Measurements from ENCODE around the gene KRTAP4-2. TPM values are rescaled to one million over a fixed set of nuclear protein-coding genes. Genes with fewer than 3 reads are reported as not detected.
"Not testable (repeated sequence)": the region's sequence is repeated elsewhere in the genome, so short reads cannot be mapped to it uniquely, and the experiment has no call there.

KRTAP4-2 gene
- total RNA-seq, 1 donor = not detected

GRCh38 chr17:41147531-41148204, 30.4 kb downstream of the KRTAP4-2 start:
- TF ChIP-seq CTCF (IDR thresholded peaks at IDR 0.05; ENCODE audit: insufficient read depth, low read depth, low read length) = no peak
- DNase-seq (ENCODE audit: low read depth) = no peak
- H3K4me3 ChIP-seq (ENCODE audit: low read depth, low read length) = no peak overlapping the region

DNA sequence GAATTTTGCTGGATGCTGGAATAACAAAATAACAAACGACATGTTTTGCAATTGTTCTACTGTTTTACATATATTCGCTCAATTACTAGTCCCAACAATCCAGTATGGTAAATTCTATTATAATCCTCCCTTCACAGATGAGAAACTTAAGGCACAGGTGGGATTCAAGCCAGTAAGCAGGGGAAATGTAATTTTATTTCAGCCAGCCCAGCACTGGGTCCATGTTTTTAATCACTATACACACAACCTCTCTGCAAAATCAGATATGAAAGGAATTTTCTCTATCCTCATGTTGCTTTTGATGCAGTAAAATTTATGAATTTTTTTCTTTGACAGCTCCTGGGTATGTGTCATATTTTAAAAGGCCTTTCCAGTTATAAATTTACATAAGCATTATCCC, 32.8 kb downstream of the KRTAP4-2 start:
- H3K4me3 ChIP-seq (ENCODE audit: low read depth, low read length) = no peak overlapping the region
- TF ChIP-seq CTCF (IDR thresholded peaks at IDR 0.05; ENCODE audit: insufficient read depth, low read depth, low read length) = no peak
- no peak for DNase-seq (ENCODE audit: low read depth)

GRCh38 chr17:41144846-41145245, 33.2 kb downstream of the KRTAP4-2 start:
- TF ChIP-seq CTCF (IDR thresholded peaks at IDR 0.05; ENCODE audit: insufficient read depth, low read depth, low read length) = no peak
- H3K4me3 ChIP-seq (ENCODE audit: low read depth, low read length) = no peak overlapping the region
- no peak for DNase-seq (ENCODE audit: low read depth)

DNA sequence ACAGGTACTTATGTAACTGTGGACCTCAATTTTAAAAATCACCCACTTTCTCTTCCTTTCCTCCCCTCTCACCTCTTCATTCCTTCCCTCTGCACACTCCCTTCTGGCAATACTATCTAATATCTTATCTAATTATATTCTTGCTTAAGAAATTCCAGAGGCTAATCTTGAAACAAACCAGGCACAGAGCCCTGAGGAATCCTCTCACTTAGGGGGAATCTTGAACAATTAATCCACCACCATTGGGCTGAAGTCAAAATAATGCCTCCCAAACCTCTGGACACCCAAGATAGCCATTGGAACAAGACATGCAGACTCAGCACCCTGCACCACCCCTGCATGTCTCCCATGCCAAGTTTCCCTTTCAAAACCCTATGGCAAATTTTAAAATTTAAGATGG, 36.7 kb downstream of the KRTAP4-2 start:
- no peak for DNase-seq (ENCODE audit: low read depth)
- H3K4me3 ChIP-seq (ENCODE audit: low read depth, low read length) = no peak overlapping the region
- no peak for TF ChIP-seq CTCF (IDR thresholded peaks at IDR 0.05; ENCODE audit: insufficient read depth, low read depth, low read length)

DNA sequence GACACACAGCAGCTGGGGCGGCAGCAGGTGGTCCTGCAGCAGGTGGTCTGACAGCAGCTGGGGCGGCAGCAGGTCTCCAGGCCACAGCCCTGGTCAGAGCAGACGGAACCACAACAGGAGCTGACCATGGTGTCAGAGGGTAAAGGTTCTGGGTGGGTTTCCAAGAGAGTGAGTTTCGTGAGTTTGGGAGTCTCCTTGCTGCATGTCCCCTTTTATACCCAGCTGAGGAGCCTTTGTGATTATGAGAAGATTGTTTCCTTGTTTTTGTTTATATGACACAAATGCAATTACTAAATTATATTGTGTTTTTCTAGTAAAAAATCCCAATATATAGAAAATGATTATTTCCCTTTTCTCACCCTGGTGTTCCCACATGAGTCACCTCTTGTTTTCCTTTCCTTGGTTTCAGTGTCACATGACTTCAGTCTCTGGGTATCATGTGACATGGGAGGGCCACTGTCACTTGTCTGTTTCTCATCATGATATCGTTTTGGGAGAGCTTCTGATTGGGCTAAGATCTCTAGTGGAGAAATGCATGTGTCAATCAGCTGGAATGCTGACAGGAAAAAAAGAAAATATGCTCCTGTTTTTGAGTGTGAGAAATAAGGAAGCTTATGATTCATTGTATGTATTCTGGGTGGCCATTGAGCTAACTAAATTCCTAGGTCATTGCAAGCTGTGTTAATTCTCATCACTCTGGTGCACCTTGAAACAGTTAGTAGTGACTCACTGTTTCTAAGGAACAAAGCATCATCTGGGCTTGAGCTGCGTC, 37.5 kb downstream of the KRTAP4-2 start, which contains the start of gene KRTAP4-6:
KRTAP4-6 (minus strand) TSS at position 185 of the 772 bp plus-strand sequence; CDS start at position 128, 57 bp downstream.
- no peak within 1 kb of the TSS for H3K4me3 ChIP-seq (ENCODE audit: low read depth, low read length)
- DNase-seq (ENCODE audit: low read depth) = peak; percentile 15
- no peak for TF ChIP-seq CTCF (IDR thresholded peaks at IDR 0.05; ENCODE audit: insufficient read depth, low read depth, low read length)

DNA sequence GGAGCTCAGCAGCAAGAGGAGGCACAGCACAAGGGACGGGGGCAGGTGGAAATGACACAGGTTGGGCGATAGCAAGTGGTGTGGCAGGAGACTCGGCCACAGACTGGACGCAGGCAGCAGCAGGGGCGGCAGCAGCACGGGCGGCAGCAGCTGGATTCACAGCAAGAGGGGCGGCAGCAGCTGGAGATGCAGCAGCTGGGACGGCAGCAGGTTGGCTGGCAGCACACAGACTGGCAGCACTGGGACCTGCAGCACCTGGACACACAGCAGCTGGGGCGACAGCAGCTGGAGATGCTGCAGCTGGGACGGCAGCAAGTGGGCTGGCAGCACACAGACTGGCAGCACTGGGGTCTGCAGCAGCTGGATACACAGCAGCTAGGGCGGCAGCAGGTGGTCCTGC, 38.2 kb downstream of the KRTAP4-2 start:
- not testable (repeated sequence) for DNase-seq (ENCODE audit: low read depth); H3K4me3 ChIP-seq (ENCODE audit: low read depth, low read length)

GRCh38 chr17:41133880-41134735, 43.9 kb downstream of the KRTAP4-2 start:
- DNase-seq (ENCODE audit: low read depth) = no peak
- H3K4me3 ChIP-seq (ENCODE audit: low read depth, low read length) = no peak overlapping the region
- TF ChIP-seq CTCF (IDR thresholded peaks at IDR 0.05; ENCODE audit: insufficient read depth, low read depth, low read length) = no peak

All from fibroblast of villous mesenchyme (primary cell).